Testis (tissue), 2 donors: ENCODE results near the gene MED13.

ENCODE experiments used
- POLR2A ChIP-seq: fragments of 450-650 bp; IDR thresholded peaks from one replicate; pipeline ENCODE4 v1.6.1; 2017; ENCODE audit warnings: antibody characterized with exemption, mild to moderate bottlenecking, moderate library complexity
- TF ChIP-seq, protein P1 (sequence below), 3 experiments: fragments of 450-650 bp in 2 of 3; fragments of 200-600 bp in 1 of 3; sonication (generic) in 1 of 3; IDR thresholded peaks; one replicate each; pipeline ENCODE4 v1.5.1; 2016 to 2019; ENCODE audit warnings: antibody characterized with exemption in 3 of 3, mild to moderate bottlenecking in 2 of 3, moderate library complexity in 1 of 3

GRCh38 chr17:62073993-62074392 is 8.9 kb upstream of the MED13 start:
- TF ChIP-seq, protein P1, sequence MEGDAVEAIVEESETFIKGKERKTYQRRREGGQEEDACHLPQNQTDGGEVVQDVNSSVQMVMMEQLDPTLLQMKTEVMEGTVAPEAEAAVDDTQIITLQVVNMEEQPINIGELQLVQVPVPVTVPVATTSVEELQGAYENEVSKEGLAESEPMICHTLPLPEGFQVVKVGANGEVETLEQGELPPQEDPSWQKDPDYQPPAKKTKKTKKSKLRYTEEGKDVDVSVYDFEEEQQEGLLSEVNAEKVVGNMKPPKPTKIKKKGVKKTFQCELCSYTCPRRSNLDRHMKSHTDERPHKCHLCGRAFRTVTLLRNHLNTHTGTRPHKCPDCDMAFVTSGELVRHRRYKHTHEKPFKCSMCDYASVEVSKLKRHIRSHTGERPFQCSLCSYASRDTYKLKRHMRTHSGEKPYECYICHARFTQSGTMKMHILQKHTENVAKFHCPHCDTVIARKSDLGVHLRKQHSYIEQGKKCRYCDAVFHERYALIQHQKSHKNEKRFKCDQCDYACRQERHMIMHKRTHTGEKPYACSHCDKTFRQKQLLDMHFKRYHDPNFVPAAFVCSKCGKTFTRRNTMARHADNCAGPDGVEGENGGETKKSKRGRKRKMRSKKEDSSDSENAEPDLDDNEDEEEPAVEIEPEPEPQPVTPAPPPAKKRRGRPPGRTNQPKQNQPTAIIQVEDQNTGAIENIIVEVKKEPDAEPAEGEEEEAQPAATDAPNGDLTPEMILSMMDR (IDR thresholded peaks at IDR 0.05), result no peak
- TF ChIP-seq POLR2A, result no peak
